K562 (cell line): Measurements from ENCODE around the gene HPCAL1.

Experiments
- CBX3 ChIP-seq, 2 experiments: IDR thresholded peaks; 1 replicate in 1 of 2; 2 replicates in 1 of 2; pipeline ENCODE4 v1.6.1; 2012; ENCODE audit warnings: inconsistent platforms in 2 of 2, low read length in 2 of 2, borderline replicate concordance in 1 of 2, control low read depth in 1 of 2
- CTCF ChIP-seq, 3 experiments: IDR thresholded peaks in 2 of 3; conservative IDR thresholded peaks in 1 of 3; 2 replicates each; pipeline ENCODE4 v1.5.1; 2011 to 2012; ENCODE audit warnings: low read length in 3 of 3, mild to moderate bottlenecking in 3 of 3, control low read depth in 2 of 3, improper control_type of control experiment in 1 of 3, inconsistent platforms in 1 of 3, low read depth in 1 of 3, mixed read lengths in 1 of 3, moderate library complexity in 1 of 3; ENCODE audit not compliant: insufficient read depth in 2 of 3
- EHMT2 ChIP-seq: fragments of 450-650 bp; IDR thresholded peaks from 2 replicates; pipeline ENCODE4 v1.6.1; 2018; ENCODE audit warnings: antibody characterized with exemption
- EWSR1 ChIP-seq: fragments of 450-650 bp; IDR thresholded peaks from 2 replicates; pipeline ENCODE4 v1.6.1; 2018; ENCODE audit warnings: borderline replicate concordance, mild to moderate bottlenecking, low read depth, moderate library complexity; ENCODE audit not compliant: partially characterized antibody
- JUN ChIP-seq, 2 experiments: sonication (generic) in 1 of 2; formaldehyde crosslinking in 1 of 2; IDR thresholded peaks; 2 replicates each; pipeline versions ENCODE4 v1.6.1 to v1.8.0; 2012 to 2022; ENCODE audit warnings: borderline replicate concordance in 2 of 2, mild to moderate bottlenecking in 2 of 2, improper control_type of control experiment in 1 of 2, low read depth in 1 of 2, low read length in 1 of 2, missing genetic modification reagents in 1 of 2
- MAFK ChIP-seq: IDR thresholded peaks from 2 replicates; pipeline ENCODE4 v1.6.1; 2011; ENCODE audit warnings: low read length, improper control_type of control experiment
- NFRKB ChIP-seq: fragments of 450-650 bp; IDR thresholded peaks from 2 replicates; pipeline ENCODE4 v1.6.1; 2016; ENCODE audit warnings: low read depth
- STAG1 ChIP-seq: sonication (generic); formaldehyde crosslinking; IDR thresholded peaks from 2 replicates; pipeline ENCODE4 v1.5.0; 2020; ENCODE audit warnings: missing genetic modification reagents, borderline replicate concordance
- YY1 ChIP-seq, 3 experiments: IDR thresholded peaks; 2 replicates each; pipeline ENCODE4 v1.6.1; 2011; ENCODE audit warnings: low read length in 2 of 3, mild to moderate bottlenecking in 2 of 3, moderate library complexity in 2 of 3, borderline replicate concordance in 1 of 3, control low read depth in 1 of 3, low read depth in 1 of 3; ENCODE audit not compliant: insufficient read depth in 3 of 3, insufficient replicate concordance in 2 of 3, control insufficient read depth in 1 of 3, insufficient read length in 1 of 3; ENCODE audit errors: extremely low read depth in 1 of 3

DNA sequence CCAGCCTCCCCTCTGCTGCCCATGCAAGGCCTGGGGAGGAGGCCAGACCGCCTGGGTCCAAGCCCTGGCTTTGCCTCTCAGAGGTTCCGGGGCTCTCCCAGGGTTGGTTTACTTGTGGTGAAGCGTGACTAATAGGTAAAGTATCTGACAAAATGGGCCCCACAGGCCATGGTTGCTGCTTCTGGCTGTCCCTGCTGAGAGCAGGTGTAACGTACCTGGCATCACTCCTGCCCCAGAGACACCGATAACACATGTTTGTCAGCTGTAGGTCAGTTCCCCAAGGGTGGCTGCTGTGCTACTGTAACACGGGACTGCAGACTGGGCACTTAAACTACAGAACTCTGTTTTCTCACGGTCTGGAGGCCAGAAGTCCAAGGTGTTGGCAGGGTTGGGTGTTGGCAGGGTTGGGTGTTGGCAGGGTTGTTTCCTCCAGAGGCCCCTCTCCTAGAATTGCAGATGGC is 111.3 kb downstream of the HPCAL1 start:
- TF ChIP-seq NFRKB: no peak
- no peak for TF ChIP-seq EWSR1
- TF ChIP-seq CTCF (IDR thresholded peaks at IDR 0.05 in 2 of 3, conservative IDR thresholded peaks at IDR 0.05 in 1 of 3; ENCODE audit: insufficient read depth in 2 of 3, low read depth in 1 of 3, low read length in 3 of 3): no peak
- TF ChIP-seq YY1 (IDR thresholded peaks at IDR 0.05; ENCODE audit: borderline replicate concordance in 1 of 3, control insufficient read depth in 1 of 3, extremely low read depth in 1 of 3, insufficient read depth in 3 of 3, insufficient read length in 1 of 3, insufficient replicate concordance in 2 of 3, low read depth in 1 of 3, low read length in 2 of 3): no peak
- TF ChIP-seq MAFK: no peak
- TF ChIP-seq EHMT2: no peak
- no peak for TF ChIP-seq CBX3 (IDR thresholded peaks at IDR 0.05; ENCODE audit: borderline replicate concordance in 1 of 2, low read length in 2 of 2)
- no peak for TF ChIP-seq STAG1
- TF ChIP-seq JUN (IDR thresholded peaks at IDR 0.05; ENCODE audit: borderline replicate concordance, low read depth, low read length): no peak
- TF ChIP-seq JUN (CRISPR knock-in tag; IDR thresholded peaks at IDR 0.05; ENCODE audit: borderline replicate concordance): no peak
